GM19467 (cell line): ENCODE measurements around the gene VAPA.

Experiments
- ATAC-seq: cut with Tn5 transposase; IDR thresholded peaks from one replicate; pipeline ENCODE4 v1.9.1; 2021; ENCODE audit warnings: mild to moderate bottlenecking, moderate library complexity; ENCODE audit not compliant: unreplicated experiment

Gene VAPA

GRCh38 chr18:9994701-9995235 lies 81.0 kb downstream of the VAPA start:
- ATAC-seq = no peak

GRCh38 chr18:9995631-9996030 lies 81.8 kb downstream of the VAPA start:
- ATAC-seq = no peak

- ATAC-seq = no peak
These were observed 82.3 kb downstream of the VAPA start for GRCh38 chr18:9996094-9996493.

GRCh38 chr18:9997711-9998110 lies 83.9 kb downstream of the VAPA start:
- ATAC-seq = no peak

GRCh38 chr18:9998330-9998729 lies 84.5 kb downstream of the VAPA start:
- ATAC-seq = no peak

GRCh38 chr18:10002280-10002679 lies 88.5 kb downstream of the VAPA start:
- no peak for ATAC-seq

GRCh38 chr18:10003281-10003680 lies 89.5 kb downstream of the VAPA start:
- ATAC-seq = no peak

GRCh38 chr18:10003866-10004265 lies 90.0 kb downstream of the VAPA start:
- no peak for ATAC-seq

- ATAC-seq = no peak
These were observed 92.6 kb downstream of the VAPA start for GRCh38 chr18:10006311-10006893.

GRCh38 chr18:10008006-10008647 lies 94.3 kb downstream of the VAPA start:
- no peak for ATAC-seq
